ENCODE data around the gene TRIM41. TPM values are rescaled to one million over a fixed set of nuclear protein-coding genes. Genes with fewer than 3 reads are reported as not detected.
A peak's percentile ranks its signal among the peaks of the same experiment; 100 is the strongest.
"Not testable (repeated sequence)": the region's sequence is repeated elsewhere in the genome, so short reads cannot be mapped to it uniquely, and the experiment has no call there.

TRIM41 gene
- polyA plus RNA-seq, 1 donor, result 18.7 TPM

GRCh38 chr5:181212080-181212479, 11.0 kb upstream of the TRIM41 start:
- DNase-seq, result no peak

GRCh38 chr5:181212934-181213333, 10.1 kb upstream of the TRIM41 start:
- DNase-seq, result no peak

GRCh38 chr5:181214249-181214648, 8.8 kb upstream of the TRIM41 start:
- DNase-seq, result not testable (repeated sequence)

- DNase-seq, result no peak
These were observed 6.8 kb upstream of the TRIM41 start for GRCh38 chr5:181215997-181216989.

GRCh38 chr5:181217111-181217802, 5.8 kb upstream of the TRIM41 start:
- peak; percentile 51 for DNase-seq

GRCh38 chr5:181217803-181218062, 5.3 kb upstream of the TRIM41 start:
- no peak for DNase-seq

GRCh38 chr5:181218795-181219124, 4.3 kb upstream of the TRIM41 start:
- no peak for DNase-seq

- DNase-seq, result no peak
These were observed 3.6 kb upstream of the TRIM41 start for GRCh38 chr5:181219262-181220177.

GRCh38 chr5:181220178-181220515, 2.9 kb upstream of the TRIM41 start:
- DNase-seq, result no peak

GRCh38 chr5:181221105-181221791, 1.8 kb upstream of the TRIM41 start:
- no peak for DNase-seq

- peak; percentile 91 for DNase-seq
These were observed 1.1 kb upstream of the TRIM41 start for GRCh38 chr5:181221792-181222629.

- DNase-seq, result no peak
These were observed 437 bp upstream of the TRIM41 start for GRCh38 chr5:181222630-181223057.

- peak; percentile 70 for DNase-seq
These were observed 778 bp downstream of the TRIM41 start for GRCh38 chr5:181223729-181224389.

GRCh38 chr5:181224390-181225229, 1.5 kb downstream of the TRIM41 start:
- DNase-seq, result no peak

GRCh38 chr5:181229996-181230395, 6.9 kb downstream of the TRIM41 start:
- no peak for DNase-seq

GRCh38 chr5:181230551-181230950, 7.5 kb downstream of the TRIM41 start:
- DNase-seq, result no peak

GRCh38 chr5:181231432-181231831, 8.4 kb downstream of the TRIM41 start:
- no peak for DNase-seq

- DNase-seq, result no peak
These were observed 9.5 kb downstream of the TRIM41 start for GRCh38 chr5:181232593-181232992.

GRCh38 chr5:181233088-181233800, 10.2 kb downstream of the TRIM41 start:
- no peak for DNase-seq
